PFSK-1 (cell line): ENCODE measurements around the gene DNAH17.

Experiments used
- FOXP2 ChIP-seq: optimal IDR thresholded peaks from 2 replicates; pipeline ENCODE3; 2011; ENCODE audit warnings: borderline replicate concordance, control low read depth, inconsistent platforms; ENCODE audit not compliant: insufficient read depth; ENCODE audit errors: extremely low read length, extremely low read depth
- POLR2AphosphoS5 ChIP-seq: IDR thresholded peaks from 2 replicates; pipeline ENCODE4 v1.6.1; 2012; ENCODE audit warnings: low read depth, mild to moderate bottlenecking, control low read depth, low read length, moderate library complexity
- REST ChIP-seq, 2 experiments: IDR thresholded peaks; 2 replicates each; pipeline versions ENCODE4 v1.6.1 to v1.8.0; 2011 to 2012; ENCODE audit warnings: low read depth in 2 of 2, low read length in 2 of 2, control low read depth in 1 of 2, inconsistent platforms in 1 of 2, mild to moderate bottlenecking in 1 of 2, moderate library complexity in 1 of 2; ENCODE audit not compliant: insufficient read depth in 1 of 2
- SIN3A ChIP-seq: IDR thresholded peaks from 2 replicates; pipeline ENCODE4 v1.6.1; 2012; ENCODE audit warnings: mild to moderate bottlenecking, low read length, moderate library complexity, borderline replicate concordance; ENCODE audit not compliant: insufficient read depth
- TAF1 ChIP-seq: IDR thresholded peaks from 2 replicates; pipeline ENCODE4 v1.6.1; 2012; ENCODE audit warnings: low read length, control low read depth, borderline replicate concordance; ENCODE audit not compliant: insufficient read depth

DNA sequence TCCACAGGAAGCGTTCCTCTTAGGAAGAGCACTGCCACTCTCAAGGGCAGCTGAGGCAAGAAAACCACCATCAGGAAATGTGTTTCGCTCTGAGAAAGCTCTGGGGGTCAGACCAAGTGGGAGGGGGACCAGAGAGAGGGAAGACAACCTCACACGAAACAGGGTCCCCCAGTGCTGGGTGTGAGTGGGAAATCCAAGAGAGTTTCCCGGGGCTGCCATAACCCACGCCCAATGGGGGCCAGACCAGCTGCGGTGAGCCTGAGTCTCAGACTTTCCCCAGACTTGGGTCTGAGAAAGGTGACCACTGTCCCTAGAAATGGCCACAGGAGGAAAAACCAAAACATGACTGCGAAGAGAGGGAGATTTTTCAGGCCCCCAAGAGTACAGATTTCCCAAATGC, 14.5 kb downstream of the DNAH17 start:
- TF ChIP-seq POLR2AphosphoS5 (no peak), SIN3A (no peak), REST (IDR thresholded peaks at IDR 0.05; ENCODE audit: insufficient read depth in 1 of 2, low read depth in 2 of 2, low read length in 2 of 2) (no peak), FOXP2 (no peak), TAF1 (no peak)
